K562 (cell line): Measurements from ENCODE around the gene SARS2. TPM values are rescaled to one million over a fixed set of nuclear protein-coding genes. Genes with fewer than 3 reads are reported as not detected.

Experiments used
- ARID1B ChIP-seq: fragments of 450-650 bp; IDR thresholded peaks from 2 replicates; pipeline ENCODE4 v1.6.1; 2016; ENCODE audit warnings: antibody characterized with exemption, mild to moderate bottlenecking, inconsistent platforms
- CBX3 ChIP-seq, 2 experiments: IDR thresholded peaks; 1 replicate in 1 of 2; 2 replicates in 1 of 2; pipeline ENCODE4 v1.6.1; 2012; ENCODE audit warnings: inconsistent platforms in 2 of 2, low read length in 2 of 2, borderline replicate concordance in 1 of 2, control low read depth in 1 of 2
- ETV6 ChIP-seq, 3 experiments: fragments of 150-350 bp in 1 of 3; sonication (generic) in 1 of 3; formaldehyde crosslinking in 1 of 3; IDR thresholded peaks; 2 replicates each; pipeline versions ENCODE4 v1.6.1 to v1.8.0; 2014 to 2022; ENCODE audit warnings: borderline replicate concordance in 2 of 3, low read depth in 2 of 3, antibody characterized with exemption in 1 of 3, low read length in 1 of 3, mild to moderate bottlenecking in 1 of 3, missing genetic modification reagents in 1 of 3
- LCOR ChIP-seq: sonication (generic); formaldehyde crosslinking; IDR thresholded peaks from 2 replicates; pipeline ENCODE4 v1.8.0; 2022; ENCODE audit warnings: mild to moderate bottlenecking, missing genetic modification reagents
- TBL1XR1 ChIP-seq, 2 experiments: IDR thresholded peaks; 2 replicates each; pipeline ENCODE4 v1.6.1; 2012; ENCODE audit warnings: improper control_type of control experiment in 2 of 2, low read length in 2 of 2, mild to moderate bottlenecking in 1 of 2
- U2AF2 ChIP-seq: fragments of 200-400 bp; formaldehyde crosslinking; optimal IDR thresholded peaks from 2 replicates; pipeline ENCODE3; 2017; ENCODE audit warnings: low read depth, mild to moderate bottlenecking, low read length
- ZBTB7A ChIP-seq: IDR thresholded peaks from 2 replicates; pipeline ENCODE4 v1.6.1; 2011; ENCODE audit warnings: low read depth, mild to moderate bottlenecking, low read length, moderate library complexity, borderline replicate concordance; ENCODE audit not compliant: control insufficient read depth
- polyA plus RNA-seq, 8 experiments: library from polyadenylated mRNA; depleted of rRNA in 4 of 8; stranded (reverse) in 5 of 8; unstranded in 3 of 8; fragments of >200 nt; fragmentation: Nextera tagmentation in 2 of 8; fragmentation: Illumina TruSeq in 1 of 8; extraction: Ambion mirVana in 2 of 8; extraction: Trizol in 1 of 8; gene quantifications; 2 replicates each; pipeline versions ENCODE4 v1.2.1 to v1.2.3, GENCODE V29; 2011 to 2014; ENCODE audit warnings: inconsistent platforms in 1 of 8, missing spikeins in 1 of 8
- total RNA-seq, 7 experiments: library from RNA; depleted of rRNA in 6 of 7; stranded (reverse); fragments of >200 nt in 6 of 7; fragmentation: Illumina TruSeq in 2 of 7; extraction: Trizol in 2 of 7; gene quantifications; 2 replicates each; pipeline versions ENCODE4 v1.2.1 to v1.2.3, GENCODE V29; 2011 to 2021; ENCODE audit warnings: low replicate concordance in 1 of 7
- TF ChIP-seq, protein P1 (sequence below): fragments of 450-650 bp; formaldehyde crosslinking; IDR thresholded peaks from 2 replicates; pipeline ENCODE4 v1.4.0; 2020; ENCODE audit warnings: mild to moderate bottlenecking, moderate library complexity
- TF ChIP-seq, protein P2 (sequence below): sonication (generic); formaldehyde crosslinking; IDR thresholded peaks from 2 replicates; pipeline ENCODE4 v1.9.0; 2022; ENCODE audit warnings: mild to moderate bottlenecking, missing genetic modification reagents
- TF ChIP-seq, protein P3 (sequence below): fragments of 250-450 bp; sonication (Bioruptor Pico); IDR thresholded peaks from 2 replicates; pipeline ENCODE4 v1.5.0; 2020; ENCODE audit warnings: mild to moderate bottlenecking
- TF ChIP-seq, protein P4 (sequence below): fragments of 250-450 bp; sonication (Bioruptor Pico); IDR thresholded peaks from 2 replicates; pipeline ENCODE4 v1.5.0; 2020; ENCODE audit warnings: mild to moderate bottlenecking, borderline replicate concordance
- TF ChIP-seq, protein P5 (sequence below): sonication (generic); formaldehyde crosslinking; IDR thresholded peaks from 2 replicates; pipeline ENCODE4 v1.8.0; 2022; ENCODE audit warnings: missing genetic modification reagents, mild to moderate bottlenecking, moderate library complexity, borderline replicate concordance
- TF ChIP-seq, protein P6 (sequence below): fragments of 450-650 bp; IDR thresholded peaks from 2 replicates; pipeline ENCODE4 v1.6.1; 2016

Gene SARS2
- total and polyA plus RNA-seq, 9 of the 15 experiments (the other 6 are each of a cell fraction or from before 2014, with no cell fraction given) = 3.1 to 59.1 (median 31.7) TPM

DNA sequence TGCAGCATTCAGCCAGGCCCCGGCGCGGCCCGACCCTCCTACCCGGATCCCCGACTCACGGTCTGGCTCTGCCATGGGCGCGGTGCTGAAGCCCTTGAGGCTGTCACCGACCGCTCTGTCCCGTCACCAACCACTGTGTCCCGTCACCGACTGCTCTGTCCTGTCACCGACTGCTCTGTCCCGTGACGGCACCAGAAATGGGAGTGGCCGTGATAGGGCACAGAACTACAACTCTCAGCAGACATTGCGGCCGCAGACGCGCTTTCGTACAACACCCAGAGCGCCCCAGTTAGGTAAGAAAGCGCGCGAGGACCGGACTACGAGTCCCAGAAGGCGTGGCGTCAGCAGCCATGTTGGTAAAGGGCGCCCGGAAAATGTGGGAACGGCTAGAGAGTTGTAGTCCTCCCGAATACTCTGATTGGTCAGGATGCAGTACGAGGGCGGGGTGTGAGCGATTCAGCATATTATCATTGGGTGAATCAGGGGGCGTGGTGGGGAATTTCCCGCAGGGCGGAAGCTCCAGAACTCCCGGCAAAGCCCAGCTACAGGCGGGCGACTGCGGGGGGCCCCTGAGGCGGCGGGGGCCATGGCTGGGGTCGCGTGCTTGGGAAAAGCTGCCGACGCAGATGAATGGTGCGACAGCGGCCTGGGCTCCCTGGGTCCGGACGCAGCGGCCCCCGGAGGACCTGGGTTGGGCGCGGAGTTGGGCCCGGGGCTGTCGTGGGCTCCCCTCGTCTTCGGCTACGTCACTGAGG, 30.9 kb downstream of the SARS2 start, which contains the start of the genes NFKBIB and SIRT2 (continued):
- TF ChIP-seq, protein P1, sequence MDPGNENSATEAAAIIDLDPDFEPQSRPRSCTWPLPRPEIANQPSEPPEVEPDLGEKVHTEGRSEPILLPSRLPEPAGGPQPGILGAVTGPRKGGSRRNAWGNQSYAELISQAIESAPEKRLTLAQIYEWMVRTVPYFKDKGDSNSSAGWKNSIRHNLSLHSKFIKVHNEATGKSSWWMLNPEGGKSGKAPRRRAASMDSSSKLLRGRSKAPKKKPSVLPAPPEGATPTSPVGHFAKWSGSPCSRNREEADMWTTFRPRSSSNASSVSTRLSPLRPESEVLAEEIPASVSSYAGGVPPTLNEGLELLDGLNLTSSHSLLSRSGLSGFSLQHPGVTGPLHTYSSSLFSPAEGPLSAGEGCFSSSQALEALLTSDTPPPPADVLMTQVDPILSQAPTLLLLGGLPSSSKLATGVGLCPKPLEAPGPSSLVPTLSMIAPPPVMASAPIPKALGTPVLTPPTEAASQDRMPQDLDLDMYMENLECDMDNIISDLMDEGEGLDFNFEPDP (CRISPR knock-in tag) = no peak
- no peak for TF ChIP-seq U2AF2
- TF ChIP-seq CBX3 (IDR thresholded peaks at IDR 0.05; ENCODE audit: borderline replicate concordance in 1 of 2, low read length in 2 of 2) = no peak
- no peak; the same call in 1 of the 2 replicates for TF ChIP-seq LCOR
- TF ChIP-seq, protein P2, sequence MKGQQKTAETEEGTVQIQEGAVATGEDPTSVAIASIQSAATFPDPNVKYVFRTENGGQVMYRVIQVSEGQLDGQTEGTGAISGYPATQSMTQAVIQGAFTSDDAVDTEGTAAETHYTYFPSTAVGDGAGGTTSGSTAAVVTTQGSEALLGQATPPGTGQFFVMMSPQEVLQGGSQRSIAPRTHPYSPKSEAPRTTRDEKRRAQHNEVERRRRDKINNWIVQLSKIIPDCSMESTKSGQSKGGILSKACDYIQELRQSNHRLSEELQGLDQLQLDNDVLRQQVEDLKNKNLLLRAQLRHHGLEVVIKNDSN = peak; percentile 80
- TF ChIP-seq, protein P3, sequence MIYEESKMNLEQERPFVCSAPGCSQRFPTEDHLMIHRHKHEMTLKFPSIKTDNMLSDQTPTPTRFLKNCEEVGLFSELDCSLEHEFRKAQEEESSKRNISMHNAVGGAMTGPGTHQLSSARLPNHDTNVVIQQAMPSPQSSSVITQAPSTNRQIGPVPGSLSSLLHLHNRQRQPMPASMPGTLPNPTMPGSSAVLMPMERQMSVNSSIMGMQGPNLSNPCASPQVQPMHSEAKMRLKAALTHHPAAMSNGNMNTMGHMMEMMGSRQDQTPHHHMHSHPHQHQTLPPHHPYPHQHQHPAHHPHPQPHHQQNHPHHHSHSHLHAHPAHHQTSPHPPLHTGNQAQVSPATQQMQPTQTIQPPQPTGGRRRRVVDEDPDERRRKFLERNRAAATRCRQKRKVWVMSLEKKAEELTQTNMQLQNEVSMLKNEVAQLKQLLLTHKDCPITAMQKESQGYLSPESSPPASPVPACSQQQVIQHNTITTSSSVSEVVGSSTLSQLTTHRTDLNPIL = no peak
- TF ChIP-seq TBL1XR1 (IDR thresholded peaks at IDR 0.05; ENCODE audit: low read length in 2 of 2) = peak; percentile 10 to 78; a peak in 2 of 4 replicates
- TF ChIP-seq, protein P4, sequence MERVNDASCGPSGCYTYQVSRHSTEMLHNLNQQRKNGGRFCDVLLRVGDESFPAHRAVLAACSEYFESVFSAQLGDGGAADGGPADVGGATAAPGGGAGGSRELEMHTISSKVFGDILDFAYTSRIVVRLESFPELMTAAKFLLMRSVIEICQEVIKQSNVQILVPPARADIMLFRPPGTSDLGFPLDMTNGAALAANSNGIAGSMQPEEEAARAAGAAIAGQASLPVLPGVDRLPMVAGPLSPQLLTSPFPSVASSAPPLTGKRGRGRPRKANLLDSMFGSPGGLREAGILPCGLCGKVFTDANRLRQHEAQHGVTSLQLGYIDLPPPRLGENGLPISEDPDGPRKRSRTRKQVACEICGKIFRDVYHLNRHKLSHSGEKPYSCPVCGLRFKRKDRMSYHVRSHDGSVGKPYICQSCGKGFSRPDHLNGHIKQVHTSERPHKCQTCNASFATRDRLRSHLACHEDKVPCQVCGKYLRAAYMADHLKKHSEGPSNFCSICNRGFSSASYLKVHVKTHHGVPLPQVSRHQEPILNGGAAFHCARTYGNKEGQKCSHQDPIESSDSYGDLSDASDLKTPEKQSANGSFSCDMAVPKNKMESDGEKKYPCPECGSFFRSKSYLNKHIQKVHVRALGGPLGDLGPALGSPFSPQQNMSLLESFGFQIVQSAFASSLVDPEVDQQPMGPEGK = no peak
- peak; percentile 89 for TF ChIP-seq ZBTB7A
- TF ChIP-seq ARID1B = no peak
- TF ChIP-seq, protein P5, sequence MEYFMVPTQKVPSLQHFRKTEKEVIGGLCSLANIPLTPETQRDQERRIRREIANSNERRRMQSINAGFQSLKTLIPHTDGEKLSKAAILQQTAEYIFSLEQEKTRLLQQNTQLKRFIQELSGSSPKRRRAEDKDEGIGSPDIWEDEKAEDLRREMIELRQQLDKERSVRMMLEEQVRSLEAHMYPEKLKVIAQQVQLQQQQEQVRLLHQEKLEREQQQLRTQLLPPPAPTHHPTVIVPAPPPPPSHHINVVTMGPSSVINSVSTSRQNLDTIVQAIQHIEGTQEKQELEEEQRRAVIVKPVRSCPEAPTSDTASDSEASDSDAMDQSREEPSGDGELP (CRISPR knock-in tag) = peak; percentile 83
- TF ChIP-seq, protein P6, sequence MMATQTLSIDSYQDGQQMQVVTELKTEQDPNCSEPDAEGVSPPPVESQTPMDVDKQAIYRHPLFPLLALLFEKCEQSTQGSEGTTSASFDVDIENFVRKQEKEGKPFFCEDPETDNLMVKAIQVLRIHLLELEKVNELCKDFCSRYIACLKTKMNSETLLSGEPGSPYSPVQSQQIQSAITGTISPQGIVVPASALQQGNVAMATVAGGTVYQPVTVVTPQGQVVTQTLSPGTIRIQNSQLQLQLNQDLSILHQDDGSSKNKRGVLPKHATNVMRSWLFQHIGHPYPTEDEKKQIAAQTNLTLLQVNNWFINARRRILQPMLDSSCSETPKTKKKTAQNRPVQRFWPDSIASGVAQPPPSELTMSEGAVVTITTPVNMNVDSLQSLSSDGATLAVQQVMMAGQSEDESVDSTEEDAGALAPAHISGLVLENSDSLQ = peak; percentile 94
- no peak for TF ChIP-seq ETV6 (IDR thresholded peaks at IDR 0.05; ENCODE audit: borderline replicate concordance in 1 of 2, low read depth in 2 of 2, low read length in 1 of 2)
- TF ChIP-seq ETV6 (CRISPR knock-in tag; IDR thresholded peaks at IDR 0.05; ENCODE audit: borderline replicate concordance) = no peak
